ENCODE data around the gene MPST. TPM values are rescaled to one million over a fixed set of nuclear protein-coding genes. Genes with fewer than 3 reads are reported as not detected.

MPST gene
- total RNA-seq, 1 experiment from 2014 or later = 68.6 TPM

DNA sequence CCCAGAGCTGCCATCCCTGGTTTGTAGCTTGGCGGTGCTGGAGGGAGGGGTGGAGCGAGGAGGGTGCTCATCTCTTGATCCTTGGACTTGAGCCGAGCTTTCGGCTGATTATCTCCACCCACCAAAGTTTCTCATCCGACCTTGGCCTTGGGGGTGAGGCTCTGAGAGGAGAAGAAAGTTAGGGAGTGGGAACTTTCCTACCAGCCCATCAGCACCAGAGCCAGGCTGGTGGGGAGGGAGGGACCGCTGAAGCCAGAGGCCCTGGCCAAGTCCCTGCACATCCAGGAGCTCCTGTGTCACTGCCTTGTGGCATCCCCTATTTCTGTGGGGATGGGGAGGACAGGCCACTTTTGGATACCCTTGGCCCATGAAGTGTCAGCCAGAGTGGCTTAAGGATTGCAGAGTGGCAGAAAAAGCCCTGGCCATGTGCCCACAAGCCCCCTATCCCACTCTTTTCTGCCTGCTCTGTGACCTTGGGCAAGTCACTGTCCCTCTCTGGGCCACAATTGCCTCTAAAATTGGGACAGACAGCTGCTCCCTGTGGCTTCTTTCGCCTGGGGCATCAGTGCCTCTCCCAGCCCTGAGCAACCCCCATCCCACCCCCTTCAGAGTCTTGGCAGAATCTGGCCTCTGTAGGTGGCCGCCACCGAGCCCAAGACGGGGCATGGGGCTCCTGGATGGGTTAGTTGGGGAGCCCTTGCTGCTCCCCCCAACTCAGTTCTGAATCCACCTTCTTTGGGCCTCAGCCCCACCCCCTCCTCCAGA, 42.3 kb downstream of the MPST start:
- RAD21 ChIA-PET (ENCODE audit: low non-redundant PET in 1 of 2, low total read pairs in 2 of 2, uncharacterized antibody in 2 of 2, unreplicated experiment in 2 of 2) = no interaction called here
- DNase-seq (ENCODE audit: low read depth, low spot score) (no peak), ATAC-seq (no peak)
- Histone ChIP-seq H3K27ac (ENCODE audit: low read depth, low read length) (no peak overlapping the region), H3K4me3 (replicated peaks in 1 of 2; ENCODE audit: low read depth in 1 of 2, low read length in 2 of 2) (no peak overlapping the region), H3K36me3 (ENCODE audit: control insufficient read depth in 1 of 2, insufficient read depth in 2 of 2, low read length in 2 of 2) (peaks cover 0 to 2% of the 10 kb centered on the region in 2 experiments; a peak in 1 of 4 replicates), H2AFZ (ENCODE audit: low read depth, low read length, poor library complexity, severe bottlenecking) (no peak overlapping the region), H3K9me2 (ENCODE audit: insufficient read depth) (no peaks in the 10 kb centered on the region), H3K9ac (ENCODE audit: low read length) (no peak overlapping the region), H4K20me1 (ENCODE audit: insufficient read depth) (no peaks in the 10 kb centered on the region), H3K27me3 (ENCODE audit: insufficient read depth, low read length) (no peaks in the 10 kb centered on the region), H3K4me2 (ENCODE audit: low read length) (no peak overlapping the region), H3K79me2 (ENCODE audit: insufficient read depth, low read length) (no peaks in the 10 kb centered on the region), H3K9me3 (ENCODE audit: control insufficient read depth in 1 of 2, insufficient read depth in 1 of 2, low read depth in 1 of 2, low read length in 2 of 2) (no peaks in the 10 kb centered on the region), H3K4me1 (ENCODE audit: control insufficient read depth in 1 of 2, insufficient read depth in 2 of 2, low read length in 2 of 2) (peaks cover 0 to 4% of the 10 kb centered on the region in 2 experiments; a peak in 1 of 4 replicates)
- no peak for TF ChIP-seq ZBTB33 (IDR thresholded peaks at IDR 0.05; ENCODE audit: extremely low read depth, insufficient replicate concordance, low read length)
- TF ChIP-seq, protein P1, sequence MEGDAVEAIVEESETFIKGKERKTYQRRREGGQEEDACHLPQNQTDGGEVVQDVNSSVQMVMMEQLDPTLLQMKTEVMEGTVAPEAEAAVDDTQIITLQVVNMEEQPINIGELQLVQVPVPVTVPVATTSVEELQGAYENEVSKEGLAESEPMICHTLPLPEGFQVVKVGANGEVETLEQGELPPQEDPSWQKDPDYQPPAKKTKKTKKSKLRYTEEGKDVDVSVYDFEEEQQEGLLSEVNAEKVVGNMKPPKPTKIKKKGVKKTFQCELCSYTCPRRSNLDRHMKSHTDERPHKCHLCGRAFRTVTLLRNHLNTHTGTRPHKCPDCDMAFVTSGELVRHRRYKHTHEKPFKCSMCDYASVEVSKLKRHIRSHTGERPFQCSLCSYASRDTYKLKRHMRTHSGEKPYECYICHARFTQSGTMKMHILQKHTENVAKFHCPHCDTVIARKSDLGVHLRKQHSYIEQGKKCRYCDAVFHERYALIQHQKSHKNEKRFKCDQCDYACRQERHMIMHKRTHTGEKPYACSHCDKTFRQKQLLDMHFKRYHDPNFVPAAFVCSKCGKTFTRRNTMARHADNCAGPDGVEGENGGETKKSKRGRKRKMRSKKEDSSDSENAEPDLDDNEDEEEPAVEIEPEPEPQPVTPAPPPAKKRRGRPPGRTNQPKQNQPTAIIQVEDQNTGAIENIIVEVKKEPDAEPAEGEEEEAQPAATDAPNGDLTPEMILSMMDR (IDR thresholded peaks at IDR 0.05 in 2 of 3, conservative IDR thresholded peaks at IDR 0.05 in 1 of 3; ENCODE audit: borderline replicate concordance in 1 of 3, insufficient read depth in 1 of 3, low read depth in 2 of 3, low read length in 2 of 3) = no peak
- TF ChIP-seq TCF7L2 (IDR thresholded peaks at IDR 0.05; ENCODE audit: borderline replicate concordance, extremely low read depth, insufficient read depth, insufficient read length) = no peak
- no peak for TF ChIP-seq ZNF274 (IDR thresholded peaks at IDR 0.05; ENCODE audit: low read depth, low read length)
- TF ChIP-seq POLR2AphosphoS5 (IDR thresholded peaks at IDR 0.05; ENCODE audit: low read depth, low read length) = no peak
- TF ChIP-seq JUND (IDR thresholded peaks at IDR 0.05) = no peak
- TF ChIP-seq ZFX (IDR thresholded peaks at IDR 0.05) = no peak
- TF ChIP-seq SIN3A (IDR thresholded peaks at IDR 0.05; ENCODE audit: low read depth) = no peak
- BruUV-seq (replicated peaks) = no TSS peak
- intact Hi-C loops (cut with micrococcal nuclease) = no loop called here
- POLR2A ChIA-PET = no interaction called here
- CTCF ChIA-PET = no interaction called here
